C4-2B (cell line): ENCODE data around the gene TPMT.

Experiments
- CTCF ChIP-seq: fragments of 450-650 bp; conservative IDR thresholded peaks from 2 replicates; pipeline ENCODE4 v1.5.1; 2017; ENCODE audit warnings: mild to moderate bottlenecking
- ZFX ChIP-seq: fragments of 450-650 bp; IDR thresholded peaks from 2 replicates; pipeline ENCODE4 v1.6.1; 2017

- TF ChIP-seq CTCF (no peak), ZFX (no peak)
Observed at GRCh38 chr6:18153311-18153703, 1.6 kb downstream of the TPMT start.
